ELR (cell line): Measurements from ENCODE around the gene ARHGEF10L.
A peak's percentile ranks its signal among the peaks of the same experiment; 100 is the strongest.

ENCODE experiments used
- DNase-seq: peaks from one replicate; pipeline ENCODE4 v3.0.0-alpha.2; 2015; ENCODE audit warnings: low read depth

ARHGEF10L gene

DNA sequence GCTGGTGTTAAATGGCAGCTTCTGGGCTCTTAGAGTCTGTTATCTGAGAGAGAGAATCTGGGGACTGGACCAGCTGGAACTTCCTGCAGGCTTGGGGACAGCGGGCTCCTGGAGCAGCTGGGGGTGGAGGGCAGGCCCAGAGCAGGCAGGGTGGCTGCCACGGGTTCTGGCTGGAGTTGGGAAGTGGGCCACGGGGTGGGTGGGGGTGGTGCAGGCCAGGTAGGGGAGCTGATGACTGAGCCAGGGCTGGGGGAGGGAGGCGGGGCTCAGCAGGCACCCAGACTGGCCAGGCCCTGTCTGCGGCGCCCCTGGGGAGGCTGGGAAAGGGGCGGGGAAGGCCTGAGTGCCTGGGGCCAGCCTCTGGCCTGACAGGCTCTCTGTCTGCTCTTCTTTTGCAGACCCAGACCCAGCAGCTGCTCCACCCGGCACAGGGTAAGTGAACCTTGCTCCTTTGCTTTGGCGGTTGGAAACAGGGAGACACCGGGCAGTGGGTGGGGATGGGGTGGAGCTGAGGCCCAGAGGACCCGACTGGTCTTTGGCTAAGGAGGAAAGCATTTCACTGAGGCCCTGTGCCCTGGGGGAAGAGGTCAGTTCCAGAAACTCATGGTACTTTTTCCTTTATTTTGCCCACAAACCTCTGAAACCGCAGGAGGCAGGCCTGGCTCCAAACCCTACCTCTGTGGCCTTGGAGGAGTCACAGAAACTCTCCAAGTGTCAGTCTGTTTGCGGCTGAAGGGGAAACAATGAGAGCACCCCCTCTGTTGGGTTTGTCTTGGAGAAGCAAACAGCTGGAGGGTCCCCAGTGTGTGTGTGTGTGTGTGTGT, 48.8 kb downstream of the ARHGEF10L start:
- DNase-seq = peak; percentile 78

GRCh38 chr1:17591814-17592430, 52.4 kb downstream of the ARHGEF10L start:
- no peak for DNase-seq

- no peak for DNase-seq
Observed at GRCh38 chr1:17594026-17594425, 54.5 kb downstream of the ARHGEF10L start.

- DNase-seq = no peak
Observed at GRCh38 chr1:17594690-17595601, 55.4 kb downstream of the ARHGEF10L start.

GRCh38 chr1:17595602-17595925, 56.1 kb downstream of the ARHGEF10L start:
- no peak for DNase-seq

DNA sequence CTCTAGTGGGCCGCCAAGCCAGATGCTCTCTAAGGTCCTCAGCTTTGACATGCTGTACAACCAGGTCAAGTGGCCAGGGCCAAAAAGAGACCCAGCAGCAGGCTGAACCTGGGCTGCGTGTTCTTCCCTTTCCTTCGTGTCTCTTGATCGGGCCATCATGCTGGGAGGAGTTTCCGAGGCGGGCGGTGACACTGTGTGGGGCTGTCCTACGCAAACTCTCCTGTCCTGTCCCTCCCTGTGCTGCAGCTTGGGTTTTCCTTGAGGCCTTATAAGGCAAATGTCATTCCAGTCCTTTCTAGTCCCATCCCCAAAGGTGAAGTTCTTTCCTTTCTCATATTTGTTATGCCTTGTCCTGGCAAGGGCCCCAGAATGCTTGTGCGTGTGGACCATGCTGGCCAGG, 56.7 kb downstream of the ARHGEF10L start:
- DNase-seq = no peak

DNA sequence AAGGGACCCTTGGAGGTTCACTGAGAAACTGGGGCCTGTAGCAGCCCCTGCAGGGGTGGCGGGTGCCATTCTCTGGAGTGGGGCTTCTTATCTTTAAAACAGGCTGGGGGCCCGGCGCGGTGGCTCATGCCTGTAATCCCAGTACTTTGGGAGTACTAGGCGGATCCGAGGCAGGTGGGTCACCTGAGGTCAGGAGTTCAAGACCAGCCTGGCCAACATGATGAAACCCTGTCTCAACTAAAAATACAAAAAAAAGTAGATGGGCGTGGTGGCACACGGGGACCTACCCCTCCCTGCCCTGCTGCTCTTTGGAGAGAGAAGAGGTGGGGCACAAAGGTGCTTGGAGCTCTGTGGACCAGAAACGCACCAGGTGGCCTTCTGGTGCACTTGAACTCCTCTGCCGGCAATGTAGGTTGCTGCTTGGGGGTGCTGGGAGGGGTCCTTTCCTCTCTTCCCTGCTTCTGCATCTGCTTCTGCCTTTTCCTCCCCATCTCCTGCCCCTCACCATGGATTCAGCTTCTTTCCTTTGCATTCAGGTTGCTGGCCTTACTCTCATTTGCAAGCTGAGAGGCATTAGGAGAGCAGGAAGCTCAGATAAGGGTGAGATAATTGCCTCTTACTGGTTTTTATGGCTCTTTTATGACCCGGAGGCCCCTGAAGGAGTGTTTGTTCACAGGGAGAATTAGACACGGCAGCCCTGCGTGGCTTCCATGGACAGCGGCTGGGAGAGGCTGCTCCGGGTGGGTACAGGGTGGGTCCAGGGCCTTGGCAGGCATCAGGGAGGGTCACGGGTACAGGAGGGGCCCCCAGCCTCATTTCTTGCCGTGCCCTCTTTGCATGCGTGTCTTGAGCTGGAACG, 57.4 kb downstream of the ARHGEF10L start:
- no peak for DNase-seq

GRCh38 chr1:17597651-17598050, 58.2 kb downstream of the ARHGEF10L start:
- no peak for DNase-seq

GRCh38 chr1:17598251-17598650, 58.8 kb downstream of the ARHGEF10L start:
- no peak for DNase-seq

DNA sequence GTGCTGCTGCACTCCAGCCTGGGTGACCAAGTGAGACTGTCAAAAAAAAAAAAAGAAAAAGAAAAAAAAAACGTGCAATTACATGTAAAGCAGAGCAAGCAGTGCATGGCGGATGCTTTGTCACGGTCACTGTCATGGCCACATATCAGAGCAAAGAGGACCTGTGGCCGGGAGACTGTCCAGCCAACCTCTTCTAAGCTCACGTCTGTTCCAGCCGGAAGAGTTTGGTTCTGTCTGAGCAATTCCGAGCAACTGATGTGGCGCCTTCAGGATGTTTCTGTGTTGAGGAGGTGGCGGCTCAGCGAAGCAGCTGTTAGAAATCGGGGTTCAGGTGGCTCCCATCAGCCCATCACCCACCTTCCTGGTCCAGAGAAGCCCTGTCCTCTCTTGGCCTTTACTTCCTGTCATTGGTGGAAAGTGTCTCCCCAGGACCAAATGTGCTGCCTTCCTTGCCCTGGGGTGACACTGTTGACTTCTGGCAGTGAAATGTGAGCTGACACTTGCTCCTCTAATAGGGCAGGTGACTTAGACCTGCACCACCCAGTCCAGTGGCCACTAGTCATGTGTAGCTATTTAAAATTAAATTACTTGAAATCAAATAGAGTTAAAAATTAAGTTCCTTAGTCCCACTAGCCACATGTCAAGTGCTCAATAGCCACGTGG, 59.9 kb downstream of the ARHGEF10L start:
- no peak for DNase-seq

DNA sequence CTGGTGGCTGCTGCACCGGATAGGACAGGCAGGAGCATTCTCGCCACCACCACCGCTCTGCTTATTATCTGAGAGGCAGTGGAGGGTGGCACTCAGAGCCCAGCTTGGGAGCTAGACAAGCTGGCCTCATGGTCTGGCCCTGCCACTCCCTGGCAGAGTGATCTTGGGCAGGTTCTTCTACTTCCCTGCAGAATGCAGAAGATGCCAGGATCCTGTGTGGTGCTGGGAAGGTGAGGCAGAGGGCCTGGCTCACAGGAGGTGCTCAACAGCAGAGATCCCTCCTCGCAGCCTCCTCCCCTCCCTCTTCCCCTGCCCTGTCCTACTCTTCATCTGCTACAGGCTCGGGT, 60.4 kb downstream of the ARHGEF10L start:
- no peak for DNase-seq

DNA sequence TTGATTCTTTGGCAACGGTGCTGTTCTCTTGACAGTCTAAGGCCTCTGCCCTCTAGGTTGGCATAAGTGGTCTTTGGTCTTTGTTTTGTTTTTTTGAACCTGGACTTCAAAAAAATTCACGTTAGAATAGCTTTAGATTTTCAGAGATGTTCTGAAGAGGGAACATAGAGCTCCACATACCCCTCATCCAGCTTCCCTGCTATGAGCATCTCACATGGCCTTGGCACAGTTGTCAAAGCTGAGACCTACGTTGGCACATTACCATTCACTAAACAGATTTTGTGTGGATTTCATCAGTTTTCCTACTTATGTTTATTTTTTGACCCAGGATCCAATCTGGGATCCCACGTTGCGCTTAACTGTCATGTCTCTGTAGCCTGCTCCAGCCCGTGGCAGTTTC, 60.8 kb downstream of the ARHGEF10L start:
- DNase-seq = no peak

DNA sequence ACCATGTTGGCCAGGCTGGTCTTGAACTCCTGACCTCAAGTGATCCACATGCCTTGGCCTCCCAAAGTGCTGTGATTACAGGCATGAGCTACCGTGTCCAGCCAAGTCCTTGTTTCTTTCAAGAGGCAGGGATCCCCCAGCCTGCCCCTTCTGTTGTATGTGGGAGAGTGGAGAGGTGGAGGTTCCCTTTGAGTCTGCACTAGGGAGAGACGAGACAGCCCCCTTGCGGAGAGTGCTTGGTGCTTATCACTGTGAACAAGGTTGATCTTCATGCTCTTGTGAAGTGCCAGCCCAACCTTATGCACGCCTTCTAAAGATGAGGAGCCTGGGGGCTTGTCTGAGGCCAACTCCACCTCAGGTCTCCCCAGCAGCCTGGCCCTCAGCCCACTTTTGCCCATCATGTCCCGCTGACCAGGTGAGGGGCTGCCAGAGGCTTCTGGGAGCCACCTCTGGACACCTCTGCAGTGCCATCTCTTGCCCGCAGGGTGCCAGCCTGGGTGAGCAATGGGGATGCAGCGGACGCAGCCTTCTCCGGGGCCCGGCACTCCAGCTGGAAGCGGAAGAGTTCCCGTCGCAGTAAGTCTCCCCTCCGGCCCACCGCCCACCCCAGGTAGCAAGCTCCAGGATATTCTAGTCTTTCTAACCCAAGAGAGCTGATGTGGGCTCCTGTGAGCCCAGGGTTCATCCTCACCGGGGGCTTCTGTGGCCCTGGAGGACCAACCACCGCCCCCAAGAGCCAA, 62.3 kb downstream of the ARHGEF10L start:
- no peak for DNase-seq

DNA sequence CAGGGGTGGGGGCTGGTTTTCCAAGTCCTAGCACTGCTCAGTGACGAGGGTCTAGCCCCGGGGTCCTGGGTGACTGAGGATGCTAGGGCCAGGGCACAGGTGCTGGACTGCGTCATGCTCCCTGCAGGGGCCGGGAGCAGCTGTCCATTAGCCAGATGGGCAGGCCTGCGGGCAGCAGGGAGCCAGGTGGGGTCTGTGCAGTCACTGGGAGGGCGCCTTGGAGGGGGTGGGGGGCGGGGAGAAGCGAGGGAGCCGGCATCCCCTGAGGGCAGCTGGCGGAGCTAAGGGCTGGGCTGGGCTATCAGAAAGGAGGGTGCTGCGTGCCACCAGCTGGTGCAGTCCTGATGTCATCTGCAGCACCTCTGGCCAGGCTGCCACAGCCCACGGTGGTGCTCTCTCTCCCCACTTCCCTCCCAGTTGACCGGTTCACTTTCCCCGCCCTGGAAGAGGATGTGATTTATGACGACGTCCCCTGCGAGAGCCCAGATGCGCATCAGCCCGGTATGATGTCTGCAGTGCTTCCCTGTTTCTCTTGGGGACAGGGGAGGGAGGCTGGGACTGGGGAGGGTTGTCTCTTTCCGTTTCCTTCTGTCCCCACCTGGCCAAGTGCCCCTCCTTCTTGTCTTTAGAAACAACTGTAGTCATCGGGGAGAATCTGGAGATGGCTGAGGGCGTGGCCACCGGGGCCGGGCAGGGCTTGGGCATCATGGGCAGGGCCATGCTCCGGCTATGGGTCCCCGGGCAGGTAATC, 63.8 kb downstream of the ARHGEF10L start:
- no peak for DNase-seq

- no peak for DNase-seq
Observed at GRCh38 chr1:17605582-17606344, 66.3 kb downstream of the ARHGEF10L start.

DNA sequence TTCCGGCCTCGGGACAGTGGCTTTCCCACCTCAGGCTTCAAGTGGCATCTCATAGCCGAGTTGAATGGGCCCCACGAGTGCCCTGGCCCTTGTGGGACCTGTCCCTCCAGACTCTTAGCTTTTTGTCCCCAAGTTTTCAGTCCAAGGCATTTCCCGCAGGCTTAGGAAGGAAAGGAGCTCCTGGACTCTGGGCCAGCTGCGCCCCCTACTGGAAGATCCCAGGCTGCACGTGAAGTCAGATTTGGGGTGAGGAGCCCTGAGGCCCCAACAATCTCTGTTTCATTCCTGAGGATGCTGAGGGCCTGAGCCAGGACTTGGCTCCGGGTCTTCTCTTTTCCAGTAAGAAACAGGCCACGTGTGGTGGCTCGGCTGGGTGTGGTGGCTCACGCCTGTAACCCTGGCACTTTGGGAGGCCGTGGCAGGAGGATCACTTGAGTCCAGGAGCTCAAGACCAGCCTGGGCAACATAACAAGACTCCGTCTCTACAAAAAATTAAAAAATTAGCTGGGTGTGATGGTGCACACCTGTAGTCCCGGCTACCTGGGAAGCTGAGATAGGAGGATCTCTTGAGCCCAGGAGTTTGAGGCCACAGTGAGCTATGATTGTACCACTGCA, 67.4 kb downstream of the ARHGEF10L start:
- peak; percentile 75 for DNase-seq

GRCh38 chr1:17607644-17608581, 68.4 kb downstream of the ARHGEF10L start:
- DNase-seq = no peak

DNA sequence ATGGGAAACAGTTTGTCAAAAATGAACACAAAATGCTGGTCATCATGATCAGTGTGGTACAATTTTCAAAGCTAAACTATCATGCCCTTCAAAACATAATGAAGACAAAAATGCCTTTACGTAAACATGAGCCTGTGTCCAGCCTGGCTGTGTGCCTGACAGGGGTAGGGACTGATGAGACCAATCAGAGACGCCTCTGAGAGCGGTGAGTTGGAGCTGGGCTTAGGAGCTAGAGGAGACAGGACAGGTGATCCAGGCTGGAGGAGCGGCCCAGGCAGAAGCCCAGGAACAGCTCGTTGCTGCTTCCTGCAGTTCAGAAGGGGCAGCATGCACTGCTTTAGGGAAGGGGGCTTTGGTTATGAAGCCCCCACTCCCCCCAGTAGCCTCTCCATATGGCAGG, 70.0 kb downstream of the ARHGEF10L start:
- no peak for DNase-seq
